OCI-LY7 (cell line): Measurements from ENCODE around the gene PRIMA1. TPM values are rescaled to one million over a fixed set of nuclear protein-coding genes. Genes with fewer than 3 reads are reported as not detected.

Experiments
- BruUV-seq: library from RNA; stranded (reverse); fragments of 400-500 nt; replicated peaks from 2 replicates; lab custom pipeline; 2021; lab: Mats Ljungman, UMichigan
- CTCF ChIA-PET: fragments of 300-600 bp; sonication (Branson Sonifier 250); formaldehyde crosslinking; loops from one replicate; lab custom pipeline; 2022; ENCODE audit warnings: antibody characterized with exemption; ENCODE audit not compliant: unreplicated experiment; lab: Charles Lee
- POLR2A ChIA-PET: fragments of 300-600 bp; sonication (Branson Sonifier 250); formaldehyde crosslinking; loops from one replicate; lab custom pipeline; 2022; ENCODE audit warnings: antibody characterized with exemption; lab: Charles Lee
- DNase-seq: peaks from one replicate; pipeline ENCODE4 v3.0.0-alpha.2; 2015; ENCODE audit warnings: low spot score
- H2AFZ ChIP-seq: fragments of 200-600 bp; sonication (generic), shearing (Covaris generic); 2 replicates; pipeline ENCODE4 v1.6.1; 2014; ENCODE audit warnings: mild to moderate bottlenecking, antibody characterized with exemption, low read length, moderate library complexity
- H3K27ac ChIP-seq: fragments of 200-600 bp; sonication (generic); 2 replicates; pipeline ENCODE4 v1.5.1; 2014; ENCODE audit warnings: mixed run types, low read depth, mild to moderate bottlenecking, moderate library complexity, low read length, inconsistent platforms; ENCODE audit not compliant: poor library complexity, severe bottlenecking
- H3K36me3 ChIP-seq: fragments of 200-600 bp; sonication (generic); 2 replicates; pipeline ENCODE4 v1.6.1; 2014; ENCODE audit warnings: mild to moderate bottlenecking, antibody characterized with exemption, low read length, moderate library complexity, mixed read lengths; ENCODE audit not compliant: insufficient read depth
- H3K4me1 ChIP-seq: fragments of 200-600 bp; sonication (generic); 2 replicates; pipeline ENCODE4 v1.5.1; 2014; ENCODE audit warnings: mild to moderate bottlenecking, low read length; ENCODE audit not compliant: insufficient read depth, poor library complexity, severe bottlenecking
- H3K4me2 ChIP-seq: fragments of 200-600 bp; sonication (generic); 2 replicates; pipeline ENCODE4 v1.6.1; 2014; ENCODE audit warnings: mild to moderate bottlenecking, low read length
- H3K4me3 ChIP-seq: fragments of 200-600 bp; sonication (generic); 2 replicates; pipeline ENCODE4 v1.5.1; 2014; ENCODE audit warnings: mild to moderate bottlenecking, low read depth, low read length; ENCODE audit not compliant: poor library complexity, severe bottlenecking
- H3K79me2 ChIP-seq: fragments of 200-600 bp; sonication (generic); 2 replicates; pipeline ENCODE4 v1.6.1; 2016; ENCODE audit warnings: low read depth, mild to moderate bottlenecking, low read length, moderate library complexity, mixed read lengths; ENCODE audit not compliant: insufficient read depth
- H3K9me2 ChIP-seq: fragments of 200-600 bp; sonication (generic); 2 replicates; pipeline ENCODE4 v1.6.1; 2016; ENCODE audit warnings: mild to moderate bottlenecking, low read length, mixed read lengths; ENCODE audit not compliant: insufficient read depth
- H3K9me3 ChIP-seq: fragments of 200-600 bp; sonication (generic); 2 replicates; pipeline ENCODE4 v1.6.1; 2014; ENCODE audit warnings: mild to moderate bottlenecking, mixed run types, low read length, mixed read lengths
- H4K20me1 ChIP-seq: fragments of 200-600 bp; sonication (generic); 2 replicates; pipeline ENCODE4 v1.6.1; 2014; ENCODE audit warnings: mild to moderate bottlenecking, antibody characterized with exemption, low read length, moderate library complexity, mixed read lengths; ENCODE audit not compliant: insufficient read depth
- CTCF ChIP-seq: fragments of 200-600 bp; sonication (generic); conservative IDR thresholded peaks from 2 replicates; pipeline ENCODE4 v1.5.1; 2014; ENCODE audit warnings: mild to moderate bottlenecking, antibody characterized with exemption, low read length, moderate library complexity, mixed read lengths
- EZH2phosphoT487 ChIP-seq: fragments of 200-600 bp; sonication (generic); IDR thresholded peaks from 2 replicates; pipeline ENCODE4 v1.6.1; 2018; ENCODE audit warnings: low read depth, borderline replicate concordance, mild to moderate bottlenecking, mixed run types, antibody characterized with exemption, low read length, moderate library complexity, mixed read lengths
- intact Hi-C: fragments of 100-400 bp; cut with micrococcal nuclease; formaldehyde crosslinking; loops from one replicate; pipeline ENCODE4 v1.10.0; 2022; ENCODE audit not compliant: unreplicated experiment
- total RNA-seq, 2 experiments: library from RNA; depleted of rRNA in 1 of 2; stranded (reverse); fragments of >200 nt in 1 of 2; shearing (Covaris generic) in 1 of 2; gene quantifications; 2 replicates each; pipeline ENCODE4 v1.2.3, GENCODE V29; 2014 to 2022

The PRIMA1 gene
- total RNA-seq, 2 experiments from 2014 or later: not detected

GRCh38 chr14:93712838-93713724, 75.2 kb downstream of the PRIMA1 start:
- CTCF ChIA-PET: no interaction called here
- no peak overlapping the region for H2AFZ ChIP-seq
- no peaks in the 10 kb centered on the region for H3K36me3 ChIP-seq
- intact Hi-C loops: no loop called here
- no TSS peak for BruUV-seq
- no peaks in the 10 kb centered on the region for H3K9me3 ChIP-seq
- H3K4me3 ChIP-seq: no peak overlapping the region
- no peaks in the 10 kb centered on the region for H3K9me2 ChIP-seq
- H3K79me2 ChIP-seq: no peaks in the 10 kb centered on the region
- no peaks in the 10 kb centered on the region for H4K20me1 ChIP-seq
- no peak for TF ChIP-seq CTCF
- TF ChIP-seq EZH2phosphoT487: no peak
- no peak overlapping the region for H3K27ac ChIP-seq
- H3K4me1 ChIP-seq: no peaks in the 10 kb centered on the region
- POLR2A ChIA-PET: interaction anchor here (1.1 kb wide), 1 partner anchor 57 kb away, joined by 4 read pairs; no protein-coding TSS in a partner anchor
- DNase-seq: no peak
- no peak overlapping the region for H3K4me2 ChIP-seq

- Histone ChIP-seq H3K4me1 (no peaks in the 10 kb centered on the region), H3K9me3 (no peaks in the 10 kb centered on the region), H3K4me3 (no peak overlapping the region), H2AFZ (no peak overlapping the region), H3K4me2 (no peak overlapping the region), H3K36me3 (no peaks in the 10 kb centered on the region), H4K20me1 (no peaks in the 10 kb centered on the region), H3K27ac (no peak overlapping the region), H3K9me2 (no peaks in the 10 kb centered on the region), H3K79me2 (no peaks in the 10 kb centered on the region)
- POLR2A ChIA-PET: interaction anchor here (1.1 kb wide), 2 partner anchors 11 to 56 kb away, joined by 4 read pairs; no protein-coding TSS in a partner anchor
- DNase-seq: no peak
- CTCF ChIA-PET: no interaction called here
- TF ChIP-seq CTCF (no peak), EZH2phosphoT487 (no peak)
- no TSS peak for BruUV-seq
- intact Hi-C loops: no loop called here
These were observed 76.0 kb downstream of the PRIMA1 start for GRCh38 chr14:93712079-93712837.
